HFFc6 (cell line): ENCODE measurements around the gene LRP1B. TPM values are rescaled to one million over a fixed set of nuclear protein-coding genes. Genes with fewer than 3 reads are reported as not detected.

Experiments used
- DNase-seq: peaks from one replicate; pipeline ENCODE4 v3.0.0-alpha.2; 2018
- H3K27ac Mint-ChIP-seq: 2 replicates; pipeline ENCODE4 v1.8.0; 2020; ENCODE audit warnings: mild to moderate bottlenecking, mixed read lengths
- H3K27me3 Mint-ChIP-seq: 2 replicates; pipeline ENCODE4 v1.8.0; 2021; ENCODE audit warnings: mild to moderate bottlenecking, moderate library complexity, mixed read lengths; ENCODE audit not compliant: insufficient read depth
- H3K36me3 Mint-ChIP-seq: 2 replicates; pipeline ENCODE4 v1.8.0; 2021; ENCODE audit warnings: low read depth, mixed read lengths
- H3K4me1 Mint-ChIP-seq: 2 replicates; pipeline ENCODE4 v1.8.0; 2020; ENCODE audit warnings: low read depth, mixed read lengths
- H3K4me3 Mint-ChIP-seq: 2 replicates; pipeline ENCODE4 v1.8.0; 2020; ENCODE audit warnings: mild to moderate bottlenecking, moderate library complexity, mixed read lengths
- H3K9me3 Mint-ChIP-seq: 2 replicates; pipeline ENCODE4 v1.8.0; 2020; ENCODE audit warnings: mild to moderate bottlenecking, mixed read lengths
- total RNA-seq, 6 experiments: library from RNA; stranded (reverse); fragmentation: NEBNext Ultra II Directional; extraction: Animal tissue kit (Norgen Biotek cat#: 25700); gene quantifications; 2 replicates in 1 of 6; 3 replicates in 5 of 6; pipeline ENCODE4 v1.2.3, GENCODE V29; 2021
- TF ChIP-seq, protein P1 (sequence below): fragments of 200-600 bp; sonication (generic); IDR thresholded peaks from 2 replicates; pipeline ENCODE4 v1.5.0; 2021; ENCODE audit warnings: antibody characterized with exemption, mild to moderate bottlenecking

The LRP1B gene
- total RNA-seq, 6 experiments from 2014 or later = not detected

DNA sequence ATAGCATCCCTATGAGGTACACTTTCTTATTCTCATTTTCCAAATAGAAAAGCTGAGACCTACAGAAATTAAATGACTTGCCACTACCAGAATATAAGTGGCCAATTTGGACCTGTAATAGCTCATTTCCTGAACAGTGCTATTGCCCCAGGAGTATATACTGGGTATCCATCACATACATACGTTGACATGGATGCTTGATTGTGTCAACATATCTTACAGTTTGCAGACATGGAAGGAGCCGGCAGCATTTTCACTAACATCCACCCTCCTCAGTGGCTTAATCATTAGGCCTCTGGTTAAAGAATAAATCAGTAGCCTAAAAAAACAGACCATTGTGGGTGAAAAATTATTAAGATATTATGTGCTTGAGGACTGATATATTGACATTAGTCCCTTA lies 829.3 kb downstream of the LRP1B start:
- DNase-seq = no peak
- Mint-ChIP-seq H3K4me3 (no peak overlapping the region), H3K9me3 (peaks cover 20% of the 10 kb centered on the region), H3K4me1 (no peaks in the 10 kb centered on the region), H3K27ac (no peak overlapping the region), H3K27me3 (no peaks in the 10 kb centered on the region), H3K36me3 (no peaks in the 10 kb centered on the region)
- TF ChIP-seq, protein P1, sequence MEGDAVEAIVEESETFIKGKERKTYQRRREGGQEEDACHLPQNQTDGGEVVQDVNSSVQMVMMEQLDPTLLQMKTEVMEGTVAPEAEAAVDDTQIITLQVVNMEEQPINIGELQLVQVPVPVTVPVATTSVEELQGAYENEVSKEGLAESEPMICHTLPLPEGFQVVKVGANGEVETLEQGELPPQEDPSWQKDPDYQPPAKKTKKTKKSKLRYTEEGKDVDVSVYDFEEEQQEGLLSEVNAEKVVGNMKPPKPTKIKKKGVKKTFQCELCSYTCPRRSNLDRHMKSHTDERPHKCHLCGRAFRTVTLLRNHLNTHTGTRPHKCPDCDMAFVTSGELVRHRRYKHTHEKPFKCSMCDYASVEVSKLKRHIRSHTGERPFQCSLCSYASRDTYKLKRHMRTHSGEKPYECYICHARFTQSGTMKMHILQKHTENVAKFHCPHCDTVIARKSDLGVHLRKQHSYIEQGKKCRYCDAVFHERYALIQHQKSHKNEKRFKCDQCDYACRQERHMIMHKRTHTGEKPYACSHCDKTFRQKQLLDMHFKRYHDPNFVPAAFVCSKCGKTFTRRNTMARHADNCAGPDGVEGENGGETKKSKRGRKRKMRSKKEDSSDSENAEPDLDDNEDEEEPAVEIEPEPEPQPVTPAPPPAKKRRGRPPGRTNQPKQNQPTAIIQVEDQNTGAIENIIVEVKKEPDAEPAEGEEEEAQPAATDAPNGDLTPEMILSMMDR = no peak

DNA sequence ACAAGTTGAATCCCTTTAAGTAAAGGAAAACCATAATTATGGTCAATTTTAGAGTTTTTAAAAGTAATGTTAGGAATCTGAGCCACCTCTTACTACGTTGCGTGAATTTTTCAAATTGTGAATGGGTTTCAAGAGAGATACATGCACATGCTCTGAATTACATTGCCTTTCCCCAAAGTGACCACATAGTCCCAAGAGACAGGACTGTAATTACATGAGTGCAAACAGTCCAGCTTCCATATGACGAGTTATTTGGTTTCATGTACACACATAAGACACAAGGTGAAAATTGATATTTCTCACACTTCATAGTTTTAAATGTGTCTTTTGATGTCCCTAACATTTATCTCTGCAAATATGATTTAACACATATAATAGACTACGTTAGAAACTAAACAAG lies 850.8 kb downstream of the LRP1B start:
- no peak for DNase-seq
- no peaks in the 10 kb centered on the region for H3K36me3 Mint-ChIP-seq
- H3K27me3 Mint-ChIP-seq = peaks cover 1% of the 10 kb centered on the region; the same call in 1 of the 2 replicates
- H3K4me3 Mint-ChIP-seq = no peak overlapping the region
- no peak overlapping the region for H3K27ac Mint-ChIP-seq
- no peaks in the 10 kb centered on the region for H3K4me1 Mint-ChIP-seq
- TF ChIP-seq, protein P1 = no peak
- peaks cover 16% of the 10 kb centered on the region for H3K9me3 Mint-ChIP-seq

DNA sequence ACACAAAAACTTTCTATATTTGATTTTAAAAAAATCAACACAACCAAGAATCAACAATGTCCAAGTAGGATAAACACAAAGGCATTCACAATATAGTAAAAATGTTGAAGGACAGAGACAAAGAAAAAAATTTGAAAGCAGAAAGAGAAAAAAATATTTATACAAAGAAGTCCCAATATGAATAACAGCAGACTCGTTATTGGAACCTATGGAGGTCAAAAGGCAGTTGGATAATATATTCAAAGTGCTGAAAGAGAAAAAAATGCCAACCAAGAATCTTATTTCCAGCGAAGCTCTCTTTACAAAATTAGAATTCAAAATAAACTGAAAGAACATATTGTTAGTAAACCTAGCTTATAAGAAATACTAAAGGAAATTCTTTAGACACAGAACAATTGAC lies 859.5 kb downstream of the LRP1B start:
- Mint-ChIP-seq H3K4me3 (no peak overlapping the region), H3K27ac (no peak overlapping the region), H3K9me3 (peaks cover 30% of the 10 kb centered on the region), H3K27me3 (no peaks in the 10 kb centered on the region), H3K36me3 (peaks cover 6% of the 10 kb centered on the region; the same call in 1 of the 2 replicates), H3K4me1 (no peaks in the 10 kb centered on the region)
- no peak for DNase-seq
- TF ChIP-seq, protein P1 = no peak

DNA sequence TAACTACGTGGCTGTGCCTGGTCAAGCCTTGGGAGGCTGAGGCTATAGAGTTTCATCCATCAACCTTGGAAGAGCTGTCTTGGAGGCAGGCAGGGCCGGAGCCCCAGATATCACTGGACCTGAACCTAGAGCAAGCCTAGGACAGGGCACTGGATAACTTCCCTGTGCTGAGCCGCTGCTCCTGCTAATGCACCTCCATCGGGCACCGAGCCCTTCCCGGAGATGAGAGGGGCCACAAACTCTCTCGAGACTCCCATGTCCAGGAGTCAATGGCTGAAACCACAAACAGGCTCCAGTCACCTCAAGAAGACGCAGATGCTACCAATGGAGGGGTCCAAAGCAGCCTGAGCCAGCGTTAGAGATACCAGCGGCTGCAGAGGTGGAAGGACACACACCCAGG lies 866.0 kb downstream of the LRP1B start:
- no peaks in the 10 kb centered on the region for H3K4me1 Mint-ChIP-seq
- no peaks in the 10 kb centered on the region for H3K36me3 Mint-ChIP-seq
- no peak overlapping the region for H3K4me3 Mint-ChIP-seq
- no peaks in the 10 kb centered on the region for H3K27me3 Mint-ChIP-seq
- H3K9me3 Mint-ChIP-seq = peaks cover 19% of the 10 kb centered on the region
- TF ChIP-seq, protein P1 = no peak
- DNase-seq = no peak
- H3K27ac Mint-ChIP-seq = no peak overlapping the region

DNA sequence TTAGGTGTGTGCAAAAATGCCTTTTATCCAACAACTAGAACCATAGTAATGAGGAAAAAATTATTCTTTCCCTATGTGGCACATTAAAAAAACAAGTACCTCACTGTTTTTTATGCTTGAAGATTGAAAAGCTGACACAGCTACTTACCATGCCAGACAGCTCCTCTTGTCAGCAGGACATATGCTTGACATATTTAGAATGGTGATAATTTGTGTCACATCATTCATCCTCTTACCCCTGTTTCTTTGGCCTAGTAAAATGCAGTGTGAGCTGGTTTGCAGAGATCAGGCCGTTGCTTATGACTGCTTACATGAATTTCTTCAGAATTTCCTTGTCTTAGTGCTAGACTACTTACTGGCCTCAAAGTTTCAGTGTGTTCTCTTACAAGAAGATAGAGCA lies 869.9 kb downstream of the LRP1B start:
- Mint-ChIP-seq H3K9me3 (peaks cover 16% of the 10 kb centered on the region), H3K4me3 (no peak overlapping the region), H3K27ac (no peak overlapping the region), H3K4me1 (no peaks in the 10 kb centered on the region), H3K36me3 (no peaks in the 10 kb centered on the region), H3K27me3 (no peaks in the 10 kb centered on the region)
- TF ChIP-seq, protein P1 = no peak
- no peak for DNase-seq

DNA sequence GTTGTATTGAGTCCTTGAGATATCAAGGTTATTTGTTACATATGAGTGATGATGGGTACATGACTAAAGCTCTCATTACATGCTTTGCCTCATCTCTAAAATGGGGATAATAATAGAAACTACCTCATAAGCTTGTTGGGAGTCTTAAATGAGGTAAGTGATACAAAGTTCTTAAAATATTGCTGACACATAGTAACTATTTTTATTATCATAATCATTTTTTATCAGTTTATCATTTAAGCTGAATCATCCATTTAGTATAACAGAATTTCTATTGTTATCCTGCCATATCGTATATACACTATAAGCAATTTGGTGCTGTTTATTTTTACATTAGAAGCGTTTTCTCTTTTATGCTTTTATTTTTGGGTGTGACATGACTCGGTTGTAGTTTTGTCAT lies 871.1 kb downstream of the LRP1B start:
- TF ChIP-seq, protein P1 = no peak
- Mint-ChIP-seq H3K27me3 (no peaks in the 10 kb centered on the region), H3K36me3 (no peaks in the 10 kb centered on the region), H3K4me3 (no peak overlapping the region), H3K27ac (no peak overlapping the region), H3K9me3 (peaks cover 10% of the 10 kb centered on the region), H3K4me1 (no peaks in the 10 kb centered on the region)
- no peak for DNase-seq
